Right hindlimb (tissue), 1 donor: Measurements from ENCODE around the gene ZNF423.
"Not testable (repeated sequence)": the region's sequence is repeated elsewhere in the genome, so short reads cannot be mapped to it uniquely, and the experiment has no call there.

Source experiments
- DNase-seq: peaks from one replicate; pipeline ENCODE4 v3.0.0-alpha.2; 2018

ZNF423 gene

DNA sequence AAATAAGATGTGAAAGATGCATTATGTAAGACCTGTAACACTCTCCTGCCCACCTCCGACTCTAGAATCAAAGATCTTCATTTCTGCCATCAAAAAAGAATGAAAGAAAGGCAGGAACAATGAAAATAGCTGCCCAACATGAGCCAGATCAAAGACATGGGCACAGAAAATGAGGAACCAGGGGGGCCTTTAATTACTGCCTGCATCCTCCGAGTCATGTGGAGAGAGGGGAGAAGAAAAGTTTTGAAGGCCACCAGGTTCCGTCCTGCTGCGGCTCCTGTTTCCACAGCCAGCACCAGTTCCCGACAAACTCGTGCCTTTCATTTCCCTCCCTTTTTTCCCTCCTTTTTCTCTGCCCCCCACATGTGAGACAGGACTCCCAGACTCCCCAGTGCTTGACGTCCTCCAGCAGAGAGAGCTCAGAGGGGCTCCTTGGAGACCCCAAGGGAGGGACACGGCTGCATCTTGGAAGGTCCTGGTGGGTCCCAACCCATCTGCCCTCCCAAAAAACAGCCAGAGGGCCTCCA, 168.4 kb downstream of the ZNF423 start:
- no peak for DNase-seq

DNA sequence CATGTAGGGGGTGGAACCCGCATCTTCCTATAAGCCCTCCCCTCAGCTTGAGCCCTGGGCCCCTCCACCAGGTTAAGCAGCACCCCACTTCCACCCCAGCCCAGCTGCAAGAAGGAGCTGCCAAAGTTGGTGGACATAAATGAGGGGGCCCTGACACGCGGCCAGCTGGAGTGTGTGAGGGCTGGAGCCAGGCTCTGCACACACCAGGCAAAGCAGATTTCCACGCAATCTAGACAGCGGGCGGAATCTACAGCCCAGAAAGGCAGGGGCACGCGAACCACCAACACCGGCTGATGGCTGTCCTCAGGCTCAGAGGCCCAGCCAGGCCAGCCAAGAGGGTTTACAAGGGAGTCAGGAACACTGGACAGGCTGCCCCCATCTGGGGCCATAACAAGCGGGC, 171.2 kb downstream of the ZNF423 start:
- DNase-seq = peak; percentile 45

DNA sequence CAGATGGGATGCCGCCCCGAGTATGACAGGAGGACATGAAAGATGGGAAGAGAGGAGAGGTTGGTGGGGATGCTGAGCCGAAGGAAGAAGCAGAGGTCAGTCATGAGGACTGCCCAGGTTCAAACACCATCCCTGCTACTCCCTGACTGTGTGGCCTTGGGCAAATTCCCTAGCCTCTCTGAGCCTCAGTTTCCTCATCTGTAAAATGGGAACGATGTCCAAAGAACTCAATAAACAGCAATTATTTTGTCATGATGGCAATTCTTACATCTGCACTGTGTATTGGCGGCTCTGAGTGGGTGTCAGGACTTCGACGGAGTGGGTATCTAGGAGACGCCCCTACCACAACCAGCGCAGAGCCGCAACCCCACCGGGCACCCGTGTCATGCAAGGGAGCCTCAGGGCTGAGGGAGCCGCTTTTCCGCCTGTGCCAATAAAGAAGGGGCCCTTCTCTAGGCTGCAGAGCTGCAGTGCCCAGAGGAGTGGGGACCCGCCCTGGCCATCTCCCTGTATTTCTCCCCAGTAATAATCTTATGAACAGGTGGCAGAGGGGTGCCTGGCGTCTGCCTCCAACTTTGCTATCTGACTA, 173.2 kb downstream of the ZNF423 start:
- no peak for DNase-seq

DNA sequence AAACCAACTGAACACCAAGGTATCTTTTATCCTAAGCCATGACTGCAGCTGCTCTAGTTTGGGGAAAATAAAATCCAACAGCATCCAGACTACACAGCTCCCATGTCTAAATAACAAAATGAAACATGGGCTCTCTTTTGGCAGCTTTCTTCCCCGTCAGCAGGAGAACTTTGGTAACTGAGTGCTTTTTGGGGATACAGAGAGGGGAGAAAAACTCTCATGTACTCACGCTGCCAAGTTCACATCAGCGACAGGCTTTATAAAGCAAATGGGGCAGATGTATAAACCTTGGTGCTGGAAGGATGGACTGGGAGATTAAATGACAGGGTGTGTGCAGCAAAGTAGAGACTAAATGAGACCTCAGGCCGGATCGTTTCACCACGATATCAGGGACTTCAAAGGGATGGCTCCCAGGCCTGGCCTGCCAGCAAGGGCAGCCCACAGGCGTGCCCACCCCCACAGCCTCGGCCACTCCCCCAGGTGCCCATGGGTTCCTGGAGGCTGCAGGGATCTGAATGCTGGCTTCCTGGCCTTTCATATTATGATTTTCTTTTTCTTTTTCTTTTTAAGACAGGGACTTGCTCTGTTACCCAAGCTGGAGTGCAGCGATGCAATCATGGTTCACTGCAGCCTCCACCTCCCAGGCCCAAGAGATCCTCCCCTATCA, 174.6 kb downstream of the ZNF423 start:
- no peak for DNase-seq

DNA sequence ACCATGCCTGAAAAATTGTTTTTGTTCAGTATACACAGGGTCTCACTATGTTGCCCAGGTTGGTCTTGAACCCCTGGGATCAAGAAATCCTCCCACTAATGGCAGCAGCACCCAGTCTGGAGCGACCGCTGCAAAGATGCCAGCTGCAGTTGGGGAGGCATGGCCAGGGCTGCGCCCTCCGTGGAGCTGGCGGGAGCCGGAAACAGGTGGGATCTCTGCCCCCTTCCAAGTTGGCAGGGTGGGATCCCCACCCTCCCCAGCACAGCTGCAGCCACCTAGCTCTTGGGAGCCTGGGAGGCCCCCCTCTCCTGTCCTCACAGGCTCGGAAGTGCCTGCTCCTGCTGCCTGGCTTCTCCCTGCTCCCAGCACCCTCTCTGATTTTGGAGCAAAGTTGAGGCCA, 176.8 kb downstream of the ZNF423 start:
- no peak for DNase-seq

DNA sequence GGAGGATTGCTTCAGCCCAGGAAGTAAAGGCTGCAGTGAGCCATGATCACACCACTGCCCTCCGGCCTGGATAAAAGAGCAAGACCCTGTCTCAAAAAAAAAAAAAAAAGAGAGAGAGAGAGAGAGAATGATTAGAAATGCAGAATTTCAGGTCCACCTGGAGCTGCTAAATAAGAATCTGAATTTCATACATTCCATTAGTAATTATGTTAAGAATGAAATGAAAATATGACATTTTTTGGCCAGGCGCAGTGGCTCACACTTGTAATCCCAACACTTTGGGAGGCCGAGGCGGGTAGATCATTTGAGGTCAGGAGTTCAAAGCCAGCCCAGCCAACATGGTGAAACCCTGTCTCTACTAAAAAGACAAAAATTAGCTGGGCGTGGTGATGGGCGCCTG, 178.3 kb downstream of the ZNF423 start:
- DNase-seq = not testable (repeated sequence)

DNA sequence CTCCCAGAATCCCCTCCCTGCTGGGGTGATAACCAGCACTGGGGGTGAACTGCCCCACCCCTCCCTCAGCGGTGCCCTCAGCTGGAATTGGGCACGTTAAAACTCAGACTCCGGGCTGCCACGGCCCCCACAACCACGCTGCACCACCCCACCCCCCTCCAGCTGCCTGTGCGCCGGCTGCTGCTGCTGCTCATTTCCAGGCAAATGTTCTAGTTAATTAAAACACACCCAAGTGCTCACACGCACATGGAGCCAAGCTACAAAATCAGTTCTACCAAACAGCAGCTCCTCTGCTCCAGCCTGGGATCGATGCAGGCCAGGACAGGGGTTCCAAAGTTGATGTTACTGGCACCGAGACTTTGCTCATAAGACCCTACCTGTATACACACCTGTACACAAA, 180.5 kb downstream of the ZNF423 start:
- DNase-seq = peak; percentile 58

DNA sequence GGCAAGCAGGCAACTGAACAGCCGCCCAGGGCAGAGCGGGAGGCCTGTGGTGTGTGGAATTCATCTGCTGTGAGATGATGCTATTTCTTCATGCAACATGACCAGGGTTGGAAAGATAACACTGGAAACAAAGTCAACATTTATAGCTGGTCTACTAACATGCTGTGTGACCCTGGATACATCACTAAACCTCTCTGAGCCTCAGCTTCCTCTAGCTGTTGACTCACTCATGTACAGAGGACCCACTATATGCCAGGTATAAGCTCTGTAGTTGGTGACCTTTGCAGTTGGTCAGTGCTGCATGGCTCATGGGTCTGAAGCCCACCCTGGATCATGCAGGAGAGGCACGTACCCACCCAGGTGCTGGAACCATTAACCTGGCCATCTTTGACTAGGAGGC, 180.9 kb downstream of the ZNF423 start:
- no peak for DNase-seq

DNA sequence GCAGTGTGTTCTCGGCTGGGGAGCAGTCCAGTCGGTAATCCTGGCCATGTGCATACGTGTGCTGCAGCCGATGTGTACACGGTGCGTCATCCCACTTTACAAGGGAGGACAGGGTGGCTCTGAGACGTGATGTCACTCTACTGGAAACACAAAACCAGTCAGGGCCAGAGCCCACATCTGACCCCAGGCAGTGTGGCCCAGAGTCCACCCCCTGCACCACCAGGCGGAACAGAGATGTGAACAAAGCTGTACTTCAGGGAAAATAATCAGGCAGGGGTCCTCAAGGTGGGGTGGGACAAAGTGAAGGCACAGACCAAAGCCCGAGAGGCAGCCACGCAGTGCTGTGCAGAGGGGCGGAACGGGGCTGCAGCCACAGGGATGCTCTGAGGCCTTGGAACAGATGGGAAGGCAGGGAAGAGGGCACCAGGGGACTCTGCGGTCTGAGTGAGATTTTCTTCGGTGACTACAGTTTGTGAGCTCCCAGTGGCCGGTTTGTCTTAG, 181.5 kb downstream of the ZNF423 start:
- DNase-seq = no peak

DNA sequence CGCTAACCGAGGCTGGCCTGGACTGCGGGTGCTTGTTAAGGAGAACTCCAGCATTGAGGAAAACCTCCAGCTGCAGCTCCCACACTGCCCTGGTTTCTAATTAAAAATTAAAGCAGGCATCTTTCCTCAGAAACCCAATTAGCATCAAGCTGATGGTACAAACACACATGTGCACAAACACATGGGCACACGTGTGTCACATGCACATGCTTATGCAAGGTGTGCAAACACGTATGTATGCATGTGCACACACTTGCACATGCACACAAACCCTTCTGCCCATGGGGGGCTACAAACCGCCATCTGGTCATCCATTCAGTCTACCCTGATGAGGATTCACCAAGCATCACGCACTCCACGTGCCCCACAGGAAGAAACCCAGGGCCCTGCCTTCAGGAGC, 182.5 kb downstream of the ZNF423 start:
- DNase-seq = no peak

DNA sequence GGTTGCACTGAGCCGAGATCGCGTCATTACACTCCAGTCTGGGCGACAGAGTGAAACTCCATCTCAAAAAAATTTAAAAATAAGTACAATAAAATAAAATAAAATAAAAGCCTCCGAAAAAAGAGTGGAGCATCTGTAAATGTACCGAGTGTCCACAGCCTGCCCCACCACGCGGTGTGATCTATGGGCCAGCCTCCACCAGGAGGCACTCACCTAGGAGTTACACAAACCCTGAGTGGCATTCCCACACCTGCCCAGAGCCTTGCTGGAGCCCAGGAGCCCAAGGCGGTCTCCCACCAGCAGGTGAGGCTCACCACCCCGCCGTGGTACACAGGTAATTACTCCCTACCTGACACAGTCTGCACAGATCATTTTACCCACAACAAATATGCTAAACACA, 183.2 kb downstream of the ZNF423 start:
- DNase-seq = no peak

DNA sequence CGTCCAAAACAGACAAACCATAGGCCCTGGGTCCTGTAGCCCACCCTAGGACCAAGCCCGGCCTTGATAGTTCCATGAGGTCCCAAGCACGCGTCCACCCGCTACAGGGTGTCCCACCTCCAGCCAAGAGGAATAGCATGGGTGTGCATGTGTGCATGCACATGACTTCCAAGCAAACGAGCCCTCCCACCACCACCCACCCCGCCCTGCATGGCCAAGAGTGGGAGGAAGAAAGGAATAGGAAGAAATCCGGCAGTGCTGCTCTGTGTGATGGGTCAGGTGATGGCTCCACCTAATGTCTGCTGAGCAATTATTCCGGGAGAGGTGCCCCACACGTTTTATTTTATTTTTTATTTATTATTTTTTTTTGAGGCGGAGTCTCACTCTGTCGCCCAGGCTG, 184.6 kb downstream of the ZNF423 start:
- no peak for DNase-seq

DNA sequence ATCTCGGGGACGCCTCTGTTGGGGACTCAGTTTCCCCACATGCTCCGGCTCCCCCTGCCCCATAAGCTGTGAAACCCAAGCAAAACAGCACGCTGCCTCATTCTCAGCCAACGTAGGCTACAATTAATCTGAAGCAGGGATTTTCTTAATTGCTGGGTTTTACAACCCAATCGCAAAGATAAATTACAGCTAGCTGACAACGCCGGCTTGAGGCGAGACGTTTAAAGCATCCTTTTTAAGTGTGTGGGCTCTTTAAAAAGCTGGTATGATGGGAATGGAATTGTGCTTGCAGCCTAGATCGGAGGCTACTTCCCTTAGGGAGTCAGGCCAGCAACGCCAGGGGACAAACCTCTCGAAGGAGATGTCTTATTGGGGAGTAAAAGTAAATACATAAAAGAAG, 185.3 kb downstream of the ZNF423 start:
- DNase-seq = no peak

DNA sequence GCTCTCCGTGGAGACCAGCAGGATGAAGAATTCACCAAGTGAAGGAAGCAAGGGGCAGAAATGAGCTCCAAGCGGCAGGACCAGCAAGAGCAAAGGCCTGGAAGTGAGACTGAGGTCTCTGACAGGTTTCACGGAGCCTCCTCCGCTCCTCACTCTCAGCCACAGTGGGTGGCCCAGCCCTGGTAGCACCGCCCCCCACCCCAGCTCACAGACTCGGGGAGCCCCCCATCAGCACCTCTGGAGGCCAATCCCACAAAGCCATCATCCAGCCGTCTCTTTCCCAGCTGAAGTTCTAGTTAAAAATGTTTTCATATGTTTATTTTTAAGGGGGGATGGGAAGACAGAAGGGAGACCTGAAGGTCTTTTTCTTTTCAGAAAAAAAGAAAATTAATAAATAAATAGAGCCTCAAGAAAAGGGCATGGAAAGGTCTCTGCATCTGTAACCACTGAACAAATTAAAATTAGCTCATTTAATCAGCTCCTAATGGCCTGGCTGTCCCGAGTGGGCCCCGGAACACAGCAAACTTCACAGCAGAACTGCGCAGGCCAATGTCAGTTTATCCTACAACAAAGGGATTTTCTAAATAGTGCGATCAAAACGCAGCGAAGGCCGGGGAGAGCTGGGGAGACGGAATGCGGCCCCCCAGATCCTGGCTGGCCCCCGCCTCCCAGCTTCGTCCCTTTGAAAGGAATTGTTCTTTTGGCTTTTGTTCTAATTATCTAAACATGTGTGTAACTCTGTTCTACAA, 190.3 kb downstream of the ZNF423 start:
- DNase-seq = peak; percentile 42

DNA sequence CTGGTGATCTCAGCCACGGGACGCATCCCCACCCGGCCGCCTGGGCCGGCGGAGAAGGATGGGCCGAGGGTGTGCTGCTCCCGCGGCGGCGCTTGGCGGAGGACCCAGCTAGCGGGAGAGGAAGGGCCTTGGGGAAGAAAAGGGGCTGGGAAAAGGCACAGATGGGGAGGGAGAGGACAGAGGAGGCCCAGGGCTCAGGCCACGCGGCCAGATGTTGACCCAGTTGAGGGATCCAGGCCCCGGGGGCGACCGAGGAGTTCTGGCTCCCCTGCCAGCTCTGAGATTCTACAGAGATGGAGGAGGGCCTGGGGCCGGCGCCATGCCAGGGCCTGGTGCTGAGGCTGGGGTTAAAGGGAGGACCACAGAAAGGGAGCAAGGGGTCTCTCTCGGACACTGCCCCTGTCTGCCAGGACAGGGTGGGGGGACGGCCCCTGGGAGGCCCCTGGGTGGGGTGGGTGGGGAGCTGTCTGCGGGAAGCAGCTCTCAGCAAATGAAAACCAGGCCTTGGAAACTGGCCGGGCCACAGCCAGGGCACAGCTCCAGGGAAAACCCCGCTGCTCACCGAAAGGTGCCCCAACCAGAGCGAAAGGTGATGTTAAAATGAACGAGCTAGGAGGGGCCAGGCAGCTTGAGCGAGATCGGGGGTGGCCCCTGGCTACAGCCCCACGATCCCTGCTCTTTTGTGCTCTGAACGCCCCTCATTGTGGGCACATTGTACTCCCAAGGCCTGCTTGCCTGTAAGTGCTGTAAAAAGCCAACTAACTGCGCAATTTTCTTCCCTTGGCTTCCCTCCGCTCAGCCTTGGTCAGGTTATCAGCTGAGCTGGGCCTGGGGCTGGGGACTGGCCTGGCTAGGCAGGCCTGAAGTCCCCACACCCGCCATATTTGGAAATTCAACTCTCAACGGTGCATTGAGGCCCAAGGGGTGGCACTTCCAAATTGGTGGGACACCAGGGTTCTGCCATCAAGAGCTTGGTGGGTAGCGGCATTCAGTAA, 191.4 kb downstream of the ZNF423 start:
- peak; percentile 73 for DNase-seq

DNA sequence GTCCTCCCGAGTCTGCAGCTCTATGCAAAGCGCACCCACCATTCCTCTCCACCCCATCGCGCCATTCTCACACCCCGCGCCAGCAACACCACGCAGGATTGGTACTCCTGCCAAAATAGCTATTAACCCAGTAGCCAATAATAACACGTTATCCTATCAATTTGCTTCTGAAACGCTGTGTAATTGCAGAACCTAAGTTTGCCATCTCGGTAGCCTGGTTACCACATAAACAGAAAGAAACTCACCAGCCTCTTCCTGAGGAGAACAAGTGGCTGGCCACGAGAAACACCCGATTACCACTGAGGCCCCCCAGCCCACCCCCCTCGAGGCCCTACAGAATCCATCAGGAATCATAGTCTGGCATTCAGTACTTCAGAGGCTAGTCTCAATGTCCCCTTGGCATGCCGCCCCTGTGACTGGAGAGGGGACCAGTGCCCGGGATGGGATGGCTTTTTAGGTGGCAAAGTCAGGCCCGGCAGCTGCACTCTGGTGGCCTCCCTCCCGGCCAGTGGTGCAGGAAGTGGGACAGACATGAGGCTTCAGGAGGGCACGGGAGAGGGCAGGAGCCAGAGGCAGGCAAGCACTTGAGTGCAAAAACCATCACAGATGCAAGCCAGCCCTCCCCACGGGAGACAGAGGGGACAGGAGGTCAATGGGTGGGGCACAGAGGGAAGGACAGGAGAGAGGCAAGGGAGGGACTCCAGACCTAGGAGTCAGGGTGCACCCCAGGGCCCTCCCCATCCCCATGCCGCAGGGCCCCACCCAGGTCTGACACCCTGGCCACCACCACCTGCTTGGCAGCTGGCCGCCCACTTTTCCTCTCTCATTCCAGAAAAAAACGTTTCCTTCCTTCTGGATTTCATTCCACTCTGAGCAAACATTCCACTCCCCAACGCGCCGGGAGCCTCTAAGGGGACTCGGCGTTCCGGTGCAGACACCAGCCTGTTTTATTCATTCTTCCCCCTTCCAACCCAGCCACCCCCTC, 192.5 kb downstream of the ZNF423 start:
- DNase-seq = peak; percentile 73

DNA sequence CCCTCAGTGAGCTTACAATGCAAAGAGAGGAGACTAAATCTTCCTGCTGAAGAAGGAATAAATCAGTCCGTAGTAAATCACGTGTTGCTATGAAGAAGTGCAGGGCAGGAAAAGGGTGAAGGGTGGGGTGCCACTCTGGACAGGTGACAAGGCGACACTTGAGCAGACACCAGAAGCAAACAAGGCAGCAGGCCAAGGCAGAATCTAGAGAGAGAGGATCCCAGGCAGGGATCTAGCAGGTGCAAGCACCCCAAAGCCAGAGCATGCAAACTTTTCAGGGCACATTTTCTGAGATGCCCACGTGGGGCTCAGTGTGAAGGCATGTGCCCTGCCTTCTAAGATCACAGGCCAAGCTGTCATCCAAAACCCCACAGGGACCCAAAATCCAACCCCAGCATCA, 193.3 kb downstream of the ZNF423 start:
- no peak for DNase-seq

DNA sequence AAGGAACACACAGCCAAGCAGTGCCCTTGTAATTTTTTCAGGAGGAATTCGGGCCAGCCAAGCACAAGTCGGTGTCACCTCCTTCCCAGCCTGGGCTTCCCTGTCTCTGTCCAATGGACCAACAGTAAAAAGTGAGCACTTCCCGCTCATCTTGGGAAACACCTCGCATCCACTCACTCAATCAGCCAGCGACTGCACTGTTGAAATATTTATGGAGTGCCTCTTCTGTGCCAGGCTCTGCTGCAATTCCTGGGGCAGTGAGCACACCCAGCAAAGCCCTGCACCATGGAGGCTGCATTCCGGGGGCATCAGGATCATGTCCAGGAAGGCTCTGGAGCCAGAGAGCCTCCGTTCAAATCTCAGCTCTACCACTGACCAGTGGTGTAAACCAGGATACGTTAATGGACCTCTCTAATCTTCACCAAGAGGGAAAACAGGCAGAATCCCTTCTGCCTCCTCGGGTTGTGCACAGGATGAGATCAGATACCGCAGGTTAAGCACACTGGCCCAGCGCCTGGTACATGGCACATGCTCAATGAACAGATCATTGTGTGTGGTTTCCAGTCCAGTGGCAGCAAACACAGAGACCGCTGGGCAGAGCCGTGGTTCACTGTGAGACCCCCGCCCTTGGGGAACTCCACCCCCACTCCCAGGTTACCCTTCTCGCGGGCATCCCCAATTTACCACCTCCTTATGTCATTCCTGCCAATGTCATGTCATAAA, 194.3 kb downstream of the ZNF423 start:
- no peak for DNase-seq

DNA sequence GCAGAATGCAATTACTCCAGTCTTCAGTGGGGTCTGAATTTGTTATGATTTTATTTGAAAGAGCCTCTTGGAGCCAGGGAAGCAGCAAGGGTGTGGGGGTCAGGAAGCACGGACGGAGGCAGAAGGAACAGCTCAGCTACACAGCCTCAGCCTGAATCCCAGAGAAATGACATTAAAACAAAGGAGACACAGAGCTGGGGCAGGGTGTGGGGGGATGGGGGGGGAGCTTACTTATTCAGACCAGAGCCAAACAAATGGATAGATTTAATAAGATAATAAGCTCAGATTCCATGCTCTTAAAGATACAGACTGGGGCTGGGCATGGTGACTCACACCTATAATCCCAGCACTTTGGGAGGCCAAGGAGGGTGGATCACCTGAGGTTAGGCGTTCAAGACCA, 195.3 kb downstream of the ZNF423 start:
- DNase-seq = no peak

DNA sequence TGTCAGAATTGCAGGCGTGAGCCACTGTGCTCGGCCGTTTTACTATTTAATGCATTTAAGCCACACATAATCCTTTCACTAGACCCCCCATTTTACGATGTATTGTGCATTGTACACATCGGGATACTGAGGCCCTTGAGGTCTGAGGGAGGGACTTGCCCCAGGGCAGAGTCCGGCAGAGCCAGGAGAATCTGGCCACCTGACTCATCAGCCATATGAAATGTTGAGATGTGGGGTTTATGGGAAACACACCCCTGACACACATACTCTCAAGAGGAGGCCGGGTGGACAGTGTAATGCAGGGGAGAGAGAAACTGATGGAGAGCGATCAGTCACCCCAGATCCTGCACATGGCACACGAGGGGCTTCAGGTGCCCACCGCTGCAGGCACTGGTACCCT, 196.6 kb downstream of the ZNF423 start:
- DNase-seq = no peak

DNA sequence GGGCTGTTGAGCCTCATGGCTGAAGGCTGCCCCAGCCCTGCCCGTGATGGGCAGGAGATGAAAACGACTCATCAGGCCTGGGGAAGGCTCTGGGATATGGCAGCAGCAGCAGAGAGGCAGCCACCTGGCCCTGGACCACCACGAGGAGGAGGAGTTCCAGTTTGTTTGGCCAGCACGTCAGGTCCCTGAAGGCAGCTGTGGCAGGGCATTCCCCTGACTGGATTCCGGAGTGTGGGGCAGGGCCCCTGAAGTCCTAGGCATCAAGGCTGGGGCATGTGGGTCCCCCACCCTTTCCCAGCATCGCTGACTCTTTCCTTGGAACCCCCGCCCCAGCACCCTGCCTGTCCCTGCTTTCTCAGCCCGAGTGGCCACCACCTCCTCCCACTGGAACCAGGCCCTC, 197.4 kb downstream of the ZNF423 start:
- peak; percentile 41 for DNase-seq
